Astrocyte (in vitro differentiated cells and primary cell): ENCODE results near the gene CNTN5. TPM values are rescaled to one million over a fixed set of nuclear protein-coding genes. Genes with fewer than 3 reads are reported as not detected.

Experiments
- DNase-seq: peaks from one replicate; pipeline ENCODE4 v3.0.0-alpha.2; 2010; ENCODE audit warnings: low read depth
- FAIRE-seq: peaks from 2 replicates; lab custom pipeline; 2011; peaks lifted over from hg19 to GRCh38; lab: Jason Lieb, UNC
- H2AFZ ChIP-seq: 2 replicates; pipeline ENCODE4 v1.6.0; 2012; ENCODE audit warnings: low read depth, low read length, inconsistent platforms
- H3K27ac ChIP-seq: 2 replicates; pipeline ENCODE4 v1.5.1; 2011; ENCODE audit warnings: low read depth, low read length, inconsistent platforms
- H3K27me3 ChIP-seq: 2 replicates; pipeline ENCODE4 v1.6.0; 2011; ENCODE audit warnings: low read length, inconsistent platforms; ENCODE audit not compliant: insufficient read depth
- H3K36me3 ChIP-seq: 2 replicates; pipeline ENCODE4 v1.5.1; 2011; ENCODE audit warnings: low read length, inconsistent platforms; ENCODE audit not compliant: insufficient read depth
- H3K4me1 ChIP-seq: 2 replicates; pipeline ENCODE4 v1.5.1; 2011; ENCODE audit warnings: low read length, inconsistent platforms; ENCODE audit not compliant: insufficient read depth
- H3K4me2 ChIP-seq: 2 replicates; pipeline ENCODE4 v1.6.0; 2012; ENCODE audit warnings: low read length, inconsistent platforms
- H3K4me3 ChIP-seq: 2 replicates; pipeline ENCODE4 v1.5.1; 2011; ENCODE audit warnings: low read depth, mild to moderate bottlenecking, low read length, inconsistent platforms; ENCODE audit not compliant: insufficient read depth
- H3K79me2 ChIP-seq: 2 replicates; pipeline ENCODE4 v1.6.0; 2012; ENCODE audit warnings: mild to moderate bottlenecking, low read length, inconsistent platforms; ENCODE audit not compliant: insufficient read depth
- H3K9ac ChIP-seq: 2 replicates; pipeline ENCODE4 v1.6.0; 2012; ENCODE audit warnings: mild to moderate bottlenecking, low read length, inconsistent platforms
- H3K9me3 ChIP-seq: 2 replicates; pipeline ENCODE4 v1.5.1; 2012; ENCODE audit warnings: low read depth, mild to moderate bottlenecking, low read length, inconsistent platforms; ENCODE audit not compliant: insufficient read depth
- H4K20me1 ChIP-seq: 2 replicates; pipeline ENCODE4 v1.6.0; 2012; ENCODE audit warnings: low read length, inconsistent platforms; ENCODE audit not compliant: insufficient read depth
- H3K27ac Mint-ChIP-seq: one replicate; pipeline ENCODE4 v1.8.0; 2021; ENCODE audit warnings: mild to moderate bottlenecking, mixed read lengths; ENCODE audit not compliant: unreplicated experiment
- H3K27me3 Mint-ChIP-seq: one replicate; pipeline ENCODE4 v1.8.0; 2021; ENCODE audit warnings: low read depth, mixed read lengths; ENCODE audit not compliant: unreplicated experiment
- H3K36me3 Mint-ChIP-seq: one replicate; pipeline ENCODE4 v1.8.0; 2021; ENCODE audit warnings: low read depth, mixed read lengths; ENCODE audit not compliant: unreplicated experiment
- H3K4me1 Mint-ChIP-seq: one replicate; pipeline ENCODE4 v1.8.0; 2021; ENCODE audit warnings: low read depth, mixed read lengths; ENCODE audit not compliant: unreplicated experiment
- H3K4me3 Mint-ChIP-seq: one replicate; pipeline ENCODE4 v1.8.0; 2021; ENCODE audit warnings: mild to moderate bottlenecking, moderate library complexity, mixed read lengths; ENCODE audit not compliant: unreplicated experiment
- H3K9me3 Mint-ChIP-seq: one replicate; pipeline ENCODE4 v1.8.0; 2021; ENCODE audit warnings: mild to moderate bottlenecking, mixed read lengths; ENCODE audit not compliant: unreplicated experiment
- CTCF ChIP-seq: IDR thresholded peaks from 2 replicates; pipeline ENCODE4 v1.5.1; 2011; ENCODE audit warnings: low read depth, mild to moderate bottlenecking, inconsistent platforms, low read length, moderate library complexity; ENCODE audit not compliant: insufficient read depth
- EZH2 ChIP-seq: IDR thresholded peaks from 2 replicates; pipeline ENCODE4 v1.6.1; 2012; ENCODE audit warnings: mild to moderate bottlenecking, low read length, inconsistent platforms; ENCODE audit not compliant: insufficient read depth
- total RNA-seq: library from RNA; stranded (reverse); gene quantifications from 2 replicates; pipeline ENCODE4 v1.2.1, GENCODE V29; 2021

Gene CNTN5
- total RNA-seq, 1 donor from 2014 or later, result 1.1 TPM

DNA sequence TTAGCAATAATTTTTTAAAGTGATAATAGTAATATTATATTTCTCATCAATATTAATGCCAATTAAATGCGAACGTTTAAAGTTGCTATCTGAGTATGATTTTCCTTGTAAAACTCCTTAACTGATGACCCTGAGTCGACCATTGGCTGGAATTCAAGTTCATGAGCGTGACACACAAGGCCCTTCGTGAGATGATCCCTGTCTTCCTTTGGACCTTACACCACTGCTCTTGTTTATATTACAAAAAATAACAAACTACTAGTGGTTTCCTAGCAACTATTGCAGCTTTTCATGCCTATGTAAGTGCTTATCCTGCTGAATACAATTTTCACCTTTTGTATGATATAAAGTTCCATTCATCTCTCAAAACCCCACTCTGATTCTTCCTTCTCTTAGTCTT, 752.9 kb downstream of the CNTN5 start:
- Mint-ChIP-seq H3K27ac (no peak overlapping the region), H3K4me3 (no peak overlapping the region), H3K36me3 (no peaks in the 10 kb centered on the region), H3K9me3 (no peaks in the 10 kb centered on the region), H3K4me1 (no peaks in the 10 kb centered on the region), H3K27me3 (no peaks in the 10 kb centered on the region)
- Histone ChIP-seq H3K9ac (peak overlapping the region; percentile 12), H3K4me2 (no peak overlapping the region), H3K4me1 (no peaks in the 10 kb centered on the region), H3K27ac (peak overlapping the region; percentile 68), H3K9me3 (no peaks in the 10 kb centered on the region), H4K20me1 (no peaks in the 10 kb centered on the region), H2AFZ (no peak overlapping the region), H3K4me3 (no peak overlapping the region), H3K27me3 (no peaks in the 10 kb centered on the region), H3K36me3 (no peaks in the 10 kb centered on the region), H3K79me2 (no peaks in the 10 kb centered on the region)
- FAIRE-seq (no peak), DNase-seq (peak; percentile 4)
- TF ChIP-seq EZH2, result no peak
- TF ChIP-seq CTCF, result no peak

GRCh38 chr11:99781074-99781473, 760.3 kb downstream of the CNTN5 start:
- no peak overlapping the region for H3K9ac ChIP-seq
- no peaks in the 10 kb centered on the region for H3K4me1 ChIP-seq
- H2AFZ ChIP-seq, result no peak overlapping the region
- H3K4me1 Mint-ChIP-seq, result no peaks in the 10 kb centered on the region
- no peak overlapping the region for H3K4me3 Mint-ChIP-seq
- no peaks in the 10 kb centered on the region for H3K79me2 ChIP-seq
- H3K4me2 ChIP-seq, result no peak overlapping the region
- no peaks in the 10 kb centered on the region for H3K36me3 Mint-ChIP-seq
- H3K9me3 ChIP-seq, result no peaks in the 10 kb centered on the region
- H3K27ac ChIP-seq, result no peak overlapping the region
- TF ChIP-seq EZH2 (no peak), CTCF (no peak)
- FAIRE-seq (no peak), DNase-seq (no peak)
- no peak overlapping the region for H3K27ac Mint-ChIP-seq
- H3K9me3 Mint-ChIP-seq, result peaks cover 5% of the 10 kb centered on the region
- no peaks in the 10 kb centered on the region for H3K36me3 ChIP-seq
- H3K4me3 ChIP-seq, result no peak overlapping the region
- no peaks in the 10 kb centered on the region for H3K27me3 ChIP-seq
- H4K20me1 ChIP-seq, result no peaks in the 10 kb centered on the region
- H3K27me3 Mint-ChIP-seq, result no peaks in the 10 kb centered on the region

DNA sequence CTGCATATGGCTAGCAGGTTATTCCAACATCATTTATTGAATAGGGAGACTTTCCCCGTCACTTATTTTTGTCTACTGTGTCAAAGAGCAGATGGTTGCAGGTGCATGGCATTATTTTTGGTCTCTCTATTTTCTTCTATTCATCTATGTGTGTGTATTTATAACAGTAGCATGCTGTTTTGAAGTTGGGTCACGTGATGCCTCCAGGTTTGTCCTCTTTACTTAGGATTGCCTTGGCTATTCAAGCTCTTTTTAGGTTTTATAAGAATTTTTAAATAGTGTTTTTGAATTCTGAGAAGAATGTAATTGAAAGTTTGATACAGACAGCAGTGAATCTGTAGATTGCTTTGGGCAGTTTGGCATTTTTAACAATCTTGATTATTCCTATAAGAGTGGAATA, 770.6 kb downstream of the CNTN5 start:
- Histone ChIP-seq H3K27ac (no peak overlapping the region), H3K79me2 (no peaks in the 10 kb centered on the region), H4K20me1 (no peaks in the 10 kb centered on the region), H3K27me3 (no peaks in the 10 kb centered on the region), H3K4me1 (no peaks in the 10 kb centered on the region), H3K4me3 (no peak overlapping the region), H3K9me3 (no peaks in the 10 kb centered on the region), H3K9ac (no peak overlapping the region), H3K4me2 (no peak overlapping the region), H2AFZ (no peak overlapping the region), H3K36me3 (no peaks in the 10 kb centered on the region)
- Mint-ChIP-seq H3K27ac (no peak overlapping the region), H3K36me3 (no peaks in the 10 kb centered on the region), H3K27me3 (no peaks in the 10 kb centered on the region), H3K4me3 (no peak overlapping the region), H3K9me3 (peaks cover 3% of the 10 kb centered on the region), H3K4me1 (peaks cover 3% of the 10 kb centered on the region)
- no peak for DNase-seq
- TF ChIP-seq CTCF, result no peak
- no peak for TF ChIP-seq EZH2
- no peak for FAIRE-seq
